Neural crest cell (in vitro differentiated cells): ENCODE measurements around the gene SGMS1. TPM values are rescaled to one million over a fixed set of nuclear protein-coding genes. Genes with fewer than 3 reads are reported as not detected.

Source experiments
- DNase-seq: peaks from one replicate; pipeline ENCODE4 v3.0.0; 2021; ENCODE audit warnings: low read depth, mixed read lengths, low spot score
- H3K27ac Mint-ChIP-seq: one replicate; pipeline ENCODE4 v1.8.0; 2021; ENCODE audit warnings: mild to moderate bottlenecking, mixed read lengths; ENCODE audit not compliant: unreplicated experiment
- H3K27me3 Mint-ChIP-seq: 2 replicates; pipeline ENCODE4 v1.8.0; 2021; ENCODE audit warnings: low read depth, mild to moderate bottlenecking, mixed read lengths
- H3K36me3 Mint-ChIP-seq: 2 replicates; pipeline ENCODE4 v1.8.0; 2021; ENCODE audit warnings: low read depth, mild to moderate bottlenecking, mixed read lengths
- H3K4me1 Mint-ChIP-seq: 2 replicates; pipeline ENCODE4 v1.8.0; 2021; ENCODE audit warnings: mixed read lengths
- H3K4me3 Mint-ChIP-seq: one replicate; pipeline ENCODE4 v1.8.0; 2021; ENCODE audit warnings: mild to moderate bottlenecking, mixed read lengths
- H3K9me3 Mint-ChIP-seq: 2 replicates; pipeline ENCODE4 v1.8.0; 2021; ENCODE audit warnings: mixed read lengths
- total RNA-seq: library from RNA; stranded (reverse); gene quantifications from 2 replicates; pipeline ENCODE4 v1.2.1, GENCODE V29; 2021
- TF ChIP-seq, protein P1 (sequence below): fragments of 200-600 bp; sonication (generic); conservative IDR thresholded peaks from 2 replicates; pipeline ENCODE4 v1.5.0; 2021; ENCODE audit warnings: antibody characterized with exemption, mild to moderate bottlenecking

Gene SGMS1
- total RNA-seq, 1 donor from 2014 or later = 14.4 TPM

- no peaks in the 10 kb centered on the region for H3K27me3 Mint-ChIP-seq
- H3K27ac Mint-ChIP-seq = no peak overlapping the region
- no peaks in the 10 kb centered on the region for H3K36me3 Mint-ChIP-seq
- TF ChIP-seq, protein P1, sequence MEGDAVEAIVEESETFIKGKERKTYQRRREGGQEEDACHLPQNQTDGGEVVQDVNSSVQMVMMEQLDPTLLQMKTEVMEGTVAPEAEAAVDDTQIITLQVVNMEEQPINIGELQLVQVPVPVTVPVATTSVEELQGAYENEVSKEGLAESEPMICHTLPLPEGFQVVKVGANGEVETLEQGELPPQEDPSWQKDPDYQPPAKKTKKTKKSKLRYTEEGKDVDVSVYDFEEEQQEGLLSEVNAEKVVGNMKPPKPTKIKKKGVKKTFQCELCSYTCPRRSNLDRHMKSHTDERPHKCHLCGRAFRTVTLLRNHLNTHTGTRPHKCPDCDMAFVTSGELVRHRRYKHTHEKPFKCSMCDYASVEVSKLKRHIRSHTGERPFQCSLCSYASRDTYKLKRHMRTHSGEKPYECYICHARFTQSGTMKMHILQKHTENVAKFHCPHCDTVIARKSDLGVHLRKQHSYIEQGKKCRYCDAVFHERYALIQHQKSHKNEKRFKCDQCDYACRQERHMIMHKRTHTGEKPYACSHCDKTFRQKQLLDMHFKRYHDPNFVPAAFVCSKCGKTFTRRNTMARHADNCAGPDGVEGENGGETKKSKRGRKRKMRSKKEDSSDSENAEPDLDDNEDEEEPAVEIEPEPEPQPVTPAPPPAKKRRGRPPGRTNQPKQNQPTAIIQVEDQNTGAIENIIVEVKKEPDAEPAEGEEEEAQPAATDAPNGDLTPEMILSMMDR = no peak
- H3K4me1 Mint-ChIP-seq = peaks cover 8% of the 10 kb centered on the region
- no peak for DNase-seq
- no peak overlapping the region for H3K4me3 Mint-ChIP-seq
- H3K9me3 Mint-ChIP-seq = no peaks in the 10 kb centered on the region
Measured at GRCh38 chr10:50326172-50326555, 297.6 kb downstream of the SGMS1 start.

- no peaks in the 10 kb centered on the region for H3K36me3 Mint-ChIP-seq
- TF ChIP-seq, protein P1 = no peak
- no peak overlapping the region for H3K27ac Mint-ChIP-seq
- DNase-seq = no peak
- no peaks in the 10 kb centered on the region for H3K27me3 Mint-ChIP-seq
- H3K4me1 Mint-ChIP-seq = peaks cover 8% of the 10 kb centered on the region
- no peak overlapping the region for H3K4me3 Mint-ChIP-seq
- H3K9me3 Mint-ChIP-seq = no peaks in the 10 kb centered on the region
Measured at GRCh38 chr10:50325449-50326171, 298.1 kb downstream of the SGMS1 start.

- DNase-seq = no peak
- Mint-ChIP-seq H3K36me3 (peaks cover 2% of the 10 kb centered on the region), H3K9me3 (no peaks in the 10 kb centered on the region), H3K27me3 (no peaks in the 10 kb centered on the region), H3K4me1 (peaks cover 8% of the 10 kb centered on the region), H3K27ac (no peak overlapping the region), H3K4me3 (no peak overlapping the region)
- TF ChIP-seq, protein P1 = no peak
Measured at GRCh38 chr10:50324680-50325393, 298.9 kb downstream of the SGMS1 start.

GRCh38 chr10:50324046-50324445 lies 299.7 kb downstream of the SGMS1 start:
- Mint-ChIP-seq H3K27ac (no peak overlapping the region), H3K4me1 (peaks cover 8% of the 10 kb centered on the region), H3K27me3 (no peaks in the 10 kb centered on the region), H3K36me3 (peaks cover 2% of the 10 kb centered on the region), H3K9me3 (no peaks in the 10 kb centered on the region), H3K4me3 (no peak overlapping the region)
- no peak for DNase-seq
- TF ChIP-seq, protein P1 = no peak

DNA sequence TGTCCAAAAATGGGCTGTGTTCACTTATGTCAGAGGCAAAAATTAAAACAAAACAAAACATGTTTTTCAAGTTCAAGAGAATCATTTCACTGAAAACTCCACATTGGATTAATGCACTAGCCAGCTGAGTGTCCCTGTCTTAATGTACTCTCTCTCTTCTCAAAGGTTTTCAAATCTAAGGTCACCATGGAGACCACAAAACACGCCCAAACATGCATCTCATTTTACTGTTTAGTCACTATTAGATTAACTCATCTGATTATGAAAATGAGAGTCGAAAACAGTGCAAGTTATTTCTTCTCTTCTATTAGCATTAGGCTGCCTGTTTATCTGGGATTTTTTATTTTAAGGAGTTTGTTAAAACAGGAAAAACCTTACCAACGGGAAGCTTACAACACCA lies 301.7 kb downstream of the SGMS1 start:
- Mint-ChIP-seq H3K4me1 (peaks cover 8% of the 10 kb centered on the region), H3K27ac (no peak overlapping the region)

More for the DNA sequence above, 301.7 kb downstream of the SGMS1 start:
- no peak for DNase-seq
- H3K36me3 Mint-ChIP-seq = peaks cover 2% of the 10 kb centered on the region
- TF ChIP-seq, protein P1 = no peak
- no peaks in the 10 kb centered on the region for H3K9me3 Mint-ChIP-seq
- H3K27me3 Mint-ChIP-seq = no peaks in the 10 kb centered on the region
- H3K4me3 Mint-ChIP-seq = no peak overlapping the region
